ENCODE measurements around the gene CHST9. TPM values are rescaled to one million over a fixed set of nuclear protein-coding genes. Genes with fewer than 3 reads are reported as not detected.
"Not testable (repeated sequence)": the region's sequence is repeated elsewhere in the genome, so short reads cannot be mapped to it uniquely, and the experiment has no call there.

Gene CHST9
- total RNA-seq = not detected
- not detected for polyA plus RNA-seq
- 0 to 0.09 (median 0) reads per million in 6 experiments for total RNA-seq

GRCh38 chr18:27185025-27185763, at the start of gene CHST9:
Gene CHST9, minus strand, starts transcription at chr18:27185308. Its CDS starts 42,499 bp downstream, at chr18:27142809.
- no peak within 1 kb of the TSS for H3K4me3 Mint-ChIP-seq
- H3K27me3 Mint-ChIP-seq = peaks cover 19 to 43% (median 21%) of the 10 kb centered on the region in 5 donors
- DNase-seq = no peak
- peaks cover 0 to 2% (median under 1%) of the 10 kb centered on the region in 4 donors for H3K4me1 Mint-ChIP-seq
- H3K36me3 Mint-ChIP-seq = peaks cover 0 to 4% (median 0%) of the 10 kb centered on the region in 3 donors
- no peak within 1 kb of the TSS for H3K27ac Mint-ChIP-seq
- POLR2A ChIA-PET = no interaction called here
- H3K9me3 Mint-ChIP-seq = peaks cover 0 to 16% (median 6%) of the 10 kb centered on the region in 9 donors
- no peak for ATAC-seq

GRCh38 chr18:27232355-27232754, 47.2 kb upstream of the CHST9 start:
- ATAC-seq, H3K4me3 Mint-ChIP-seq, H3K4me1 Mint-ChIP-seq: not testable (repeated sequence)

GRCh38 chr18:27231671-27232070, 46.6 kb upstream of the CHST9 start:
- POLR2A ChIA-PET, H3K36me3 Mint-ChIP-seq, DNase-seq, ATAC-seq, H3K27me3 Mint-ChIP-seq, H3K27ac Mint-ChIP-seq, H3K4me1 Mint-ChIP-seq, H3K4me3 Mint-ChIP-seq: not testable (repeated sequence)
- peaks cover 0 to 27% (median 4%) of the 10 kb centered on the region in 9 donors for H3K9me3 Mint-ChIP-seq

More at GRCh38 chr18:27232355-27232754, 47.2 kb upstream of the CHST9 start:
- H3K27ac Mint-ChIP-seq, POLR2A ChIA-PET, DNase-seq, H3K27me3 Mint-ChIP-seq, H3K36me3 Mint-ChIP-seq: not testable (repeated sequence)
- H3K9me3 Mint-ChIP-seq = peaks cover 0 to 27% (median 4%) of the 10 kb centered on the region in 9 donors

GRCh38 chr18:27231221-27231620, 46.1 kb upstream of the CHST9 start:
- H3K36me3 Mint-ChIP-seq, POLR2A ChIA-PET, H3K27me3 Mint-ChIP-seq, DNase-seq, H3K4me1 Mint-ChIP-seq, ATAC-seq, H3K4me3 Mint-ChIP-seq, H3K27ac Mint-ChIP-seq: not testable (repeated sequence)
- H3K9me3 Mint-ChIP-seq = peaks cover 2 to 27% (median 4%) of the 10 kb centered on the region in 9 donors

- no peaks in the 10 kb centered on the region for H3K4me1 Mint-ChIP-seq
- POLR2A ChIA-PET = no interaction called here
- ATAC-seq (no peak), DNase-seq (no peak)
- no peak overlapping the region for H3K27ac Mint-ChIP-seq
- no peak overlapping the region for H3K4me3 Mint-ChIP-seq
- no peaks in the 10 kb centered on the region for H3K36me3 Mint-ChIP-seq
- H3K27me3 Mint-ChIP-seq = peaks cover 0 to 5% (median 0%) of the 10 kb centered on the region in 5 donors
- H3K9me3 Mint-ChIP-seq = peaks cover 3 to 27% (median 6%) of the 10 kb centered on the region in 9 donors
Observed at GRCh38 chr18:27227721-27228120, 42.6 kb upstream of the CHST9 start.

GRCh38 chr18:27226556-27227075, 41.5 kb upstream of the CHST9 start:
- Mint-ChIP-seq H3K36me3 (no peaks in the 10 kb centered on the region), H3K4me1 (no peaks in the 10 kb centered on the region), H3K9me3 (peaks cover 0 to 25% (median 7%) of the 10 kb centered on the region in 9 donors), H3K4me3 (no peak overlapping the region), H3K27ac (no peak overlapping the region), H3K27me3 (peaks cover 0 to 5% (median 0%) of the 10 kb centered on the region in 5 donors)
- no peak for ATAC-seq
- POLR2A ChIA-PET = no interaction called here
- DNase-seq = no peak

- POLR2A ChIA-PET = no interaction called here
- DNase-seq (no peak), ATAC-seq (no peak)
- Mint-ChIP-seq H3K4me3 (no peak overlapping the region), H3K27ac (no peak overlapping the region), H3K36me3 (no peaks in the 10 kb centered on the region), H3K9me3 (peaks cover 0 to 24% (median 7%) of the 10 kb centered on the region in 9 donors), H3K4me1 (no peaks in the 10 kb centered on the region), H3K27me3 (no peaks in the 10 kb centered on the region)
Observed at GRCh38 chr18:27225947-27226481, 40.9 kb upstream of the CHST9 start.

GRCh38 chr18:27223526-27224291, 38.6 kb upstream of the CHST9 start:
- H3K4me1 Mint-ChIP-seq = no peaks in the 10 kb centered on the region
- ATAC-seq (no peak), DNase-seq (no peak)
- H3K36me3 Mint-ChIP-seq = no peaks in the 10 kb centered on the region
- POLR2A ChIA-PET = no interaction called here
- no peak overlapping the region for H3K4me3 Mint-ChIP-seq
- H3K9me3 Mint-ChIP-seq = peaks cover 0 to 26% (median 8%) of the 10 kb centered on the region in 9 donors
- no peak overlapping the region for H3K27ac Mint-ChIP-seq
- no peaks in the 10 kb centered on the region for H3K27me3 Mint-ChIP-seq

- H3K4me1 Mint-ChIP-seq = no peaks in the 10 kb centered on the region
- no peak overlapping the region for H3K27ac Mint-ChIP-seq
- no peaks in the 10 kb centered on the region for H3K27me3 Mint-ChIP-seq
- DNase-seq = no peak
- POLR2A ChIA-PET = no interaction called here
- no peak for ATAC-seq
- no peak overlapping the region for H3K4me3 Mint-ChIP-seq
- no peaks in the 10 kb centered on the region for H3K36me3 Mint-ChIP-seq
- peaks cover 0 to 21% (median 10%) of the 10 kb centered on the region in 9 donors for H3K9me3 Mint-ChIP-seq
Observed at GRCh38 chr18:27214831-27215230, 29.7 kb upstream of the CHST9 start.

- H3K27ac Mint-ChIP-seq = no peak overlapping the region
- no peak for DNase-seq
- no peaks in the 10 kb centered on the region for H3K27me3 Mint-ChIP-seq
- POLR2A ChIA-PET = no interaction called here
- no peaks in the 10 kb centered on the region for H3K4me1 Mint-ChIP-seq
- H3K9me3 Mint-ChIP-seq = peaks cover 0 to 24% (median 10%) of the 10 kb centered on the region in 9 donors
- no peak for ATAC-seq
- no peak overlapping the region for H3K4me3 Mint-ChIP-seq
- no peaks in the 10 kb centered on the region for H3K36me3 Mint-ChIP-seq
Observed at GRCh38 chr18:27213123-27213717, 28.1 kb upstream of the CHST9 start.

GRCh38 chr18:27211569-27211968, 26.5 kb upstream of the CHST9 start:
- POLR2A ChIA-PET = no interaction called here
- no peak for DNase-seq
- Mint-ChIP-seq H3K36me3 (no peaks in the 10 kb centered on the region), H3K4me3 (no peak overlapping the region), H3K9me3 (peaks cover 0 to 24% (median 6%) of the 10 kb centered on the region in 9 donors), H3K27ac (no peak overlapping the region), H3K4me1 (no peaks in the 10 kb centered on the region), H3K27me3 (no peaks in the 10 kb centered on the region)
- no peak for ATAC-seq

GRCh38 chr18:27206411-27206810, 21.3 kb upstream of the CHST9 start:
- POLR2A ChIA-PET = no interaction called here
- no peak for DNase-seq
- Mint-ChIP-seq H3K4me1 (no peaks in the 10 kb centered on the region), H3K36me3 (no peaks in the 10 kb centered on the region), H3K4me3 (no peak overlapping the region), H3K9me3 (peaks cover 0 to 16% (median 5%) of the 10 kb centered on the region in 9 donors), H3K27me3 (no peaks in the 10 kb centered on the region), H3K27ac (no peak overlapping the region)
- ATAC-seq = no peak

Data from naive thymus-derived CD8-positive, alpha-beta T cell (primary cell).